ENCODE data around the gene CENPC.

GRCh38 chr4:67465763-67466052 is 79.6 kb downstream of the CENPC start:
- TF ChIP-seq CTCF (IDR thresholded peaks at IDR 0.05) (no peak), POLR2A (IDR thresholded peaks at IDR 0.05) (no peak)

Measured in lower leg skin (tissue), 3 donors.